GM13976 (cell line): ENCODE results near the gene PPP2R5A.
"Not testable (repeated sequence)": the region's sequence is repeated elsewhere in the genome, so short reads cannot be mapped to it uniquely, and the experiment has no call there.

Source experiments
- DNase-seq: peaks from one replicate; pipeline ENCODE4 v3.0.0; 2012; ENCODE audit warnings: low spot score
- CTCF ChIP-seq: IDR thresholded peaks from 2 replicates; pipeline ENCODE4 v1.5.1; 2012; ENCODE audit warnings: borderline replicate concordance, mild to moderate bottlenecking; ENCODE audit not compliant: insufficient read depth; ENCODE audit errors: extremely low read depth, missing control alignments, control extremely low read depth
- in situ Hi-C: fragments of 300-500 bp; cut with MboI; formaldehyde crosslinking; loops from one replicate; pipeline ENCODE4 v1.12.0; 2022; ENCODE audit warnings: low sequenced_read_pairs, mixed read lengths, inconsistent platforms; ENCODE audit not compliant: unreplicated experiment

Gene PPP2R5A

DNA sequence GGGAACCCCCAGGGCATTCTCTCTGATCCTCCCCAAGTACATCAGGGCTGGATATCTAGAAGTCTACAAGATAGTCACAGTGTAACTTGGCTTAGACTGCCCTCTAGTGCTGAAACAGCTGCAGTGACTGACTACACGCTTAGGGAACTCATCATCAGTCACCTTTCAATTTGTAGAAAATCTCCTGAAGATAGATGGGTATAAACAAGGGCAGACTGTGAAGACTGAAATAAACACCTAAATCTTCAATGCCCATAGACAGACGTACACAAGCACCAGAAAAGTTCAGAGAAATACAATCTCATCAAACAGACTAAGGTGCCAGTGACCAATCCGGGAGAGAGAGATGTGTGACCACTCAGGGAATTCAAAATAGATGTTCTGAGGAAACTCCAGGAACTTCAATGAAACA, 82.9 kb downstream of the PPP2R5A start:
- DNase-seq, result peak; percentile 71
- TF ChIP-seq CTCF, result peak; percentile 62
- in situ Hi-C loops, result loop anchor here (25.0 kb wide), 2 partner anchors 306 to 681 kb away; partner anchors contain the start of gene NEK2

- in situ Hi-C loops, result no loop called here
- DNase-seq, result no peak
- no peak for TF ChIP-seq CTCF
These were observed 90.8 kb downstream of the PPP2R5A start for GRCh38 chr1:212375986-212376385.

DNA sequence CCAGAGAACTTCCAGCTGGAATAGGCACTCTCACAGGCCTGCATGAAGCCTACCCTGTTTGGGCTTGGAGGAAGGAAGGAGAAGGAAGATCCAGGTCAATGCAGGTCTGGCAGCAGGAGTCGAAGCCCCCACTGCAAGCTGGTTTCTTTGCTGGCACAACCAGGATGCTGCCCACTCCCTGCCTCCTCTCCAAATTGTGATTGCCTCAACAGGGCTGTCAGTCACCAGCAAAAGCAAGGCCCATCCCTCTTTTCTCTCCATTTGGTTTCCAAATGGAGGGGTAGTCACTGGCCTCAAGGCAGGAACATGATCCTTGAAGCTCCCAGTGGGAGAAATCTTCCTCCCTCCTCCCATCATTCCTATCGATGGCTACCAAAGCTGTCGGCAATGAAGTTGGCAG, 92.4 kb downstream of the PPP2R5A start:
- no peak for DNase-seq
- in situ Hi-C loops, result no loop called here
- no peak for TF ChIP-seq CTCF

GRCh38 chr1:212379366-212379765, 94.2 kb downstream of the PPP2R5A start:
- TF ChIP-seq CTCF, result no peak
- in situ Hi-C loops, result no loop called here
- DNase-seq, result no peak

GRCh38 chr1:212381397-212382035, 96.3 kb downstream of the PPP2R5A start:
- in situ Hi-C loops, result no loop called here
- TF ChIP-seq CTCF, result no peak
- no peak for DNase-seq

- TF ChIP-seq CTCF, result no peak
- DNase-seq, result no peak
- in situ Hi-C loops, result no loop called here
These were observed 100.8 kb downstream of the PPP2R5A start for GRCh38 chr1:212386029-212386428.

DNA sequence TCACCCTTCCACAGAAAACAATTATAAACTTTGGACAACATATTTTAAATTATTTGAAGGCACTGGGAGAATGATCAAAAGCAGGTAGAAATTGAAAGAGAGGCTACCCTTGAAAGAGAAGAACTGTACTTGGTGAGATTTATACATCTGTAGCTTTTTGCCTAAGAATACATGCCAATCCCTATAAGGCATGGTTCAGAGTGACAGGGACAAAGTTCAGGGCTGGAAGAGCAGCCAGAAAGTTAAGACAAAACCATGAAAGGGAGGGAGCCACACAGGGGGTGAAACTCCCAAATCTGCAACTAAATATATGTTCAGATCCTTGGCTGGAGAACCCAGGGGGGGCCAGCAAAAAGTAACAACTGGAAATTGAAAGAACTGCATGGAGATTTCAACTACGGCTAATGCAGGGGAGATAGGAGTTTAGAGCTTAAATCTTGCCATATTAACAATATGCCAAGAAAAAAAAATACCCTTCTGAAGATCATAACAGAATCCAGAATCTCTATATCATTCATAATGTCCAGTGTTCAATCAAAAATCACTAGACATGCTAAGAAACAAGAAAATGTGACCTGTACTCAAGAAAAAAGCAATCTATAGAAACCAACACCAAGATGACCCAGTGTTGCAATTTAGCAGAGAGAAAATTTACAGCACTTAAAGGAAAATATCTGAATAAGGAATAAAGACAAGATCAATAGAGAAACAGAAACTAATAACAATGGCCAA, 103.9 kb downstream of the PPP2R5A start:
- DNase-seq, result no peak
- in situ Hi-C loops, result no loop called here
- TF ChIP-seq CTCF, result no peak

DNA sequence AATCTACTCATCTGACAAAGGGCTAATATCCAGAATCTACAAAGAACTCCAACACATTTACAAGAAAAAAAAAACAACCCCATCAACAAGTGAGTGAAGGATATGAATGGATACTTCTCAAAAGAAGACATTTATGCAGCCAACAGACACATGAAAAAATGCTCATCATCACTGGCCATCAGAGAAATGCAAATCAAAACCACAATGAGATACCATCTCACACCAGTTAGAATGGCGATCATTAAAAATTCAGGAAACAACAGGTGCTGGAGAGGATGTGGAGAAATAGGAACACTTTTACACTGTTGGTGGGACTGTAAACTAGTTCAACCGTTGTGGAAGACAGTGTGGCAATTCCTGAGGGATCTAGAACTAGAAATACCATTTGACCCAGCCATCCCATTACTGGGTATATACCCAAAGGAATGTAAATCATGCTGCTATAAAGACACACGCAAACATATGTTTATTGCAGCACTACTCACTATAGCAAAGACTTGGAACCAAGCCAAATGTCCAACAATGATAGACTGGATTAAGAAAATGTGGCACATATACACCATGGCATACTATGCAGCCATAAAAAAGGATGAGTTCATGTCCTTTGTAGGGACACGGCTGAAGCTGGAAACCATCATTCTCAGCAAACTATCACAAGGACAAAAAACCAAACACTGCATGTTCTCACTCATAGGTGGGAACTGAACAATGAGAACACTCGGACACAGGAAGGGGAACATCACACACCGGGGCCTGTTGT, 110.6 kb downstream of the PPP2R5A start:
- DNase-seq, in situ Hi-C loops: not testable (repeated sequence)
